Coronary artery (tissue), 2 donors: Measurements from ENCODE around the gene SPC25.

Source experiments
- DNase-seq: peaks from one replicate; pipeline ENCODE4 v3.0.0-alpha.2; 2017; ENCODE audit warnings: low spot score
- H3K27ac ChIP-seq, 2 donors: fragments of 200-600 bp; sonication (generic); one replicate each; pipeline ENCODE4 v1.5.1; 2016 to 2019
- H3K4me3 ChIP-seq: fragments of 200-600 bp; sonication (generic); 2 replicates; pipeline ENCODE4 v1.5.1; 2016; ENCODE audit warnings: mild to moderate bottlenecking, moderate library complexity
- CTCF ChIP-seq: fragments of 200-600 bp; sonication (generic); IDR thresholded peaks from one replicate; pipeline ENCODE4 v1.5.1; 2019; ENCODE audit warnings: antibody characterized with exemption

The SPC25 gene

GRCh38 chr2:168821577-168821976 lies 68.7 kb downstream of the SPC25 start:
- TF ChIP-seq CTCF = no peak
- Histone ChIP-seq H3K4me3 (no peak overlapping the region), H3K27ac (no peak overlapping the region)
- DNase-seq = no peak
